HepG2 (cell line): Measurements from ENCODE around the gene SLX9. TPM values are rescaled to one million over a fixed set of nuclear protein-coding genes. Genes with fewer than 3 reads are reported as not detected.

Experiments used
- ATAD3A ChIP-seq: sonication (generic); formaldehyde crosslinking; IDR thresholded peaks from 2 replicates; pipeline ENCODE4 v1.4.0; 2020; ENCODE audit warnings: missing genetic modification reagents
- DPF2 ChIP-seq: sonication (generic); formaldehyde crosslinking; IDR thresholded peaks from 2 replicates; pipeline ENCODE4 v1.4.0; 2020; ENCODE audit warnings: mild to moderate bottlenecking, low read depth, missing genetic modification reagents, borderline replicate concordance
- EP300 ChIP-seq, 3 experiments: sonication (generic) in 1 of 3; formaldehyde crosslinking in 1 of 3; IDR thresholded peaks; 2 replicates each; pipeline versions ENCODE4 v1.5.1 to v1.6.1; 2011 to 2020; ENCODE audit warnings: low read depth in 2 of 3, low read length in 2 of 3, borderline replicate concordance in 1 of 3, improper control_type of control experiment in 1 of 3, mild to moderate bottlenecking in 1 of 3, missing genetic modification reagents in 1 of 3, moderate library complexity in 1 of 3
- ETV5 ChIP-seq: IDR thresholded peaks from 2 replicates; pipeline ENCODE4 v1.6.1; 2018; ENCODE audit warnings: missing biosample characterization, missing genetic modification reagents, inconsistent platforms, borderline replicate concordance
- HDAC6 ChIP-seq: fragments of 200-600 bp; sonication (generic); IDR thresholded peaks from 2 replicates; pipeline ENCODE4 v1.7.0; 2017; ENCODE audit warnings: mild to moderate bottlenecking, antibody characterized with exemption, low read length, low read depth
- HNRNPLL ChIP-seq: fragments of 200-400 bp; formaldehyde crosslinking; IDR thresholded peaks from 2 replicates; pipeline ENCODE4 v1.6.1; 2017; ENCODE audit warnings: mild to moderate bottlenecking, low read depth, low read length; ENCODE audit not compliant: poor library complexity, severe bottlenecking
- HOXA5 ChIP-seq: sonication (generic); formaldehyde crosslinking; IDR thresholded peaks from 2 replicates; pipeline ENCODE4 v1.4.0; 2020; ENCODE audit warnings: missing genetic modification reagents
- POLR2A ChIP-seq, 2 experiments: IDR thresholded peaks; 2 replicates each; pipeline ENCODE4 v1.6.1; 2011; ENCODE audit warnings: low read depth in 2 of 2, low read length in 2 of 2, mild to moderate bottlenecking in 1 of 2, moderate library complexity in 1 of 2; ENCODE audit not compliant: insufficient read depth in 1 of 2
- RARA ChIP-seq: IDR thresholded peaks from 2 replicates; pipeline ENCODE4 v1.6.1; 2016; ENCODE audit warnings: missing genetic modification reagents, missing compliant biosample characterization
- REXO4 ChIP-seq: sonication (generic); formaldehyde crosslinking; IDR thresholded peaks from 2 replicates; pipeline ENCODE4 v1.8.0; 2022; ENCODE audit warnings: missing genetic modification reagents, mild to moderate bottlenecking, borderline replicate concordance
- TOPORS ChIP-seq: sonication (generic); formaldehyde crosslinking; IDR thresholded peaks from 2 replicates; pipeline ENCODE4 v1.8.0; 2023; ENCODE audit warnings: mild to moderate bottlenecking, missing genetic modification reagents
- ZNF350 ChIP-seq: sonication (generic); formaldehyde crosslinking; IDR thresholded peaks from 2 replicates; pipeline ENCODE4 v1.4.0; 2020; ENCODE audit warnings: mild to moderate bottlenecking, low read depth, missing genetic modification reagents, borderline replicate concordance
- ZNF431 ChIP-seq: sonication (generic); formaldehyde crosslinking; IDR thresholded peaks from 2 replicates; pipeline ENCODE4 v1.9.0; 2022; ENCODE audit warnings: missing genetic modification reagents, low read depth, mild to moderate bottlenecking, borderline replicate concordance
- ZNF550 ChIP-seq: sonication (generic); formaldehyde crosslinking; IDR thresholded peaks from 2 replicates; pipeline ENCODE4 v1.4.0; 2020; ENCODE audit warnings: mild to moderate bottlenecking, missing genetic modification reagents, borderline replicate concordance
- ZNF580 ChIP-seq: IDR thresholded peaks from 2 replicates; pipeline ENCODE4 v1.6.1; 2016; ENCODE audit warnings: low read depth, borderline replicate concordance
- ZNF747 ChIP-seq: sonication (generic); formaldehyde crosslinking; IDR thresholded peaks from 2 replicates; pipeline ENCODE4 v1.8.1; 2023; ENCODE audit warnings: missing genetic modification reagents, mild to moderate bottlenecking, borderline replicate concordance
- polyA plus RNA-seq, 8 experiments: library from polyadenylated mRNA; depleted of rRNA in 3 of 8; stranded (reverse) in 7 of 8; unstranded in 1 of 8; fragments of >200 nt; fragmentation: Illumina TruSeq in 4 of 8; extraction: Trizol in 4 of 8; gene quantifications; 2 replicates each; pipeline versions ENCODE4 v1.2.1 to v1.2.3, GENCODE V29; 2011 to 2016; ENCODE audit warnings: low read depth in 4 of 8, missing spikeins in 1 of 8, mixed read lengths in 1 of 8; ENCODE audit not compliant: insufficient read depth in 1 of 8
- total RNA-seq, 5 experiments: library from RNA; depleted of rRNA; stranded (reverse); fragments of >200 nt; fragmentation: Illumina TruSeq; extraction: Trizol; gene quantifications; 2 replicates each; pipeline ENCODE4 v1.2.3, GENCODE V29; 2016; ENCODE audit warnings: low read depth in 1 of 5
- TF ChIP-seq, protein P1 (sequence below): sonication (generic); formaldehyde crosslinking; IDR thresholded peaks from 2 replicates; pipeline ENCODE4 v1.5.0; 2020; ENCODE audit warnings: missing genetic modification reagents, mild to moderate bottlenecking, borderline replicate concordance
- TF ChIP-seq, protein P2 (sequence below): sonication (generic); formaldehyde crosslinking; IDR thresholded peaks from 2 replicates; pipeline ENCODE4 v1.5.1; 2020; ENCODE audit warnings: mild to moderate bottlenecking, missing genetic modification reagents, moderate library complexity
- TF ChIP-seq, protein P3 (sequence below): sonication (generic); formaldehyde crosslinking; IDR thresholded peaks from 2 replicates; pipeline ENCODE4; 2020; ENCODE audit warnings: missing genetic modification reagents, mild to moderate bottlenecking, borderline replicate concordance

SLX9 gene
- total and polyA plus RNA-seq, 2 of the 13 experiments (the other 11 are each of a cell fraction or from before 2014, with no cell fraction given) = 21.0 to 47.1 TPM

GRCh38 chr21:44914176-44914874 lies 25.5 kb upstream of the SLX9 start (continued):
- TF ChIP-seq ZNF431 (no peak), ZNF580 (CRISPR knock-in tag) (no peak), ZNF550 (no peak), ZNF350 (CRISPR knock-in tag) (peak; percentile 53; the same call in 1 of the 2 replicates), HDAC6 (no peak), TOPORS (CRISPR knock-in tag) (0 out of 2 replicates have a peak, but pooled peaks have one; percentile 21), ATAD3A (CRISPR knock-in tag) (no peak), RARA (CRISPR knock-in tag) (peak; percentile 94), REXO4 (CRISPR knock-in tag) (no peak), HOXA5 (CRISPR knock-in tag) (no peak), ETV5 (CRISPR knock-in tag) (peak; percentile 84), EP300 (IDR thresholded peaks at IDR 0.05; ENCODE audit: low read depth in 2 of 2, low read length in 2 of 2) (peak in 1 of 2 experiments; percentile 44; a peak in 1 of 4 replicates), EP300 (CRISPR knock-in tag; IDR thresholded peaks at IDR 0.05; ENCODE audit: borderline replicate concordance) (peak; percentile 35; the same call in 1 of the 2 replicates), DPF2 (CRISPR knock-in tag) (no peak), POLR2A (IDR thresholded peaks at IDR 0.05; ENCODE audit: insufficient read depth in 1 of 2, low read depth in 2 of 2, low read length in 2 of 2) (no peak), ZNF747 (CRISPR knock-in tag) (no peak), HNRNPLL (no peak)
- TF ChIP-seq, protein P1, sequence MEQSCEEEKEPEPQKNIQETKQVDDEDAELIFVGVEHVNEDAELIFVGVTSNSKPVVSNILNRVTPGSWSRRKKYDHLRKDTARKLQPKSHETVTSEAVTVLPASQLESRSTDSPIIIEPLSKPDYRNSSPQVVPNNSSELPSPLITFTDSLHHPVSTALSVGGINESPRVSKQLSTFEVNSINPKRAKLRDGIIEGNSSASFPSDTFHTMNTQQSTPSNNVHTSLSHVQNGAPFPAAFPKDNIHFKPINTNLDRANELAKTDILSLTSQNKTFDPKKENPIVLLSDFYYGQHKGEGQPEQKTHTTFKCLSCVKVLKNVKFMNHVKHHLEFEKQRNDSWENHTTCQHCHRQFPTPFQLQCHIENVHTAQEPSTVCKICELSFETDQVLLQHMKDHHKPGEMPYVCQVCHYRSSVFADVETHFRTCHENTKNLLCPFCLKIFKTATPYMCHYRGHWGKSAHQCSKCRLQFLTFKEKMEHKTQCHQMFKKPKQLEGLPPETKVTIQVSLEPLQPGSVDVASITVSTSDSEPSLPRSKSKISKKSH (CRISPR knock-in tag) = no peak
- TF ChIP-seq, protein P2, sequence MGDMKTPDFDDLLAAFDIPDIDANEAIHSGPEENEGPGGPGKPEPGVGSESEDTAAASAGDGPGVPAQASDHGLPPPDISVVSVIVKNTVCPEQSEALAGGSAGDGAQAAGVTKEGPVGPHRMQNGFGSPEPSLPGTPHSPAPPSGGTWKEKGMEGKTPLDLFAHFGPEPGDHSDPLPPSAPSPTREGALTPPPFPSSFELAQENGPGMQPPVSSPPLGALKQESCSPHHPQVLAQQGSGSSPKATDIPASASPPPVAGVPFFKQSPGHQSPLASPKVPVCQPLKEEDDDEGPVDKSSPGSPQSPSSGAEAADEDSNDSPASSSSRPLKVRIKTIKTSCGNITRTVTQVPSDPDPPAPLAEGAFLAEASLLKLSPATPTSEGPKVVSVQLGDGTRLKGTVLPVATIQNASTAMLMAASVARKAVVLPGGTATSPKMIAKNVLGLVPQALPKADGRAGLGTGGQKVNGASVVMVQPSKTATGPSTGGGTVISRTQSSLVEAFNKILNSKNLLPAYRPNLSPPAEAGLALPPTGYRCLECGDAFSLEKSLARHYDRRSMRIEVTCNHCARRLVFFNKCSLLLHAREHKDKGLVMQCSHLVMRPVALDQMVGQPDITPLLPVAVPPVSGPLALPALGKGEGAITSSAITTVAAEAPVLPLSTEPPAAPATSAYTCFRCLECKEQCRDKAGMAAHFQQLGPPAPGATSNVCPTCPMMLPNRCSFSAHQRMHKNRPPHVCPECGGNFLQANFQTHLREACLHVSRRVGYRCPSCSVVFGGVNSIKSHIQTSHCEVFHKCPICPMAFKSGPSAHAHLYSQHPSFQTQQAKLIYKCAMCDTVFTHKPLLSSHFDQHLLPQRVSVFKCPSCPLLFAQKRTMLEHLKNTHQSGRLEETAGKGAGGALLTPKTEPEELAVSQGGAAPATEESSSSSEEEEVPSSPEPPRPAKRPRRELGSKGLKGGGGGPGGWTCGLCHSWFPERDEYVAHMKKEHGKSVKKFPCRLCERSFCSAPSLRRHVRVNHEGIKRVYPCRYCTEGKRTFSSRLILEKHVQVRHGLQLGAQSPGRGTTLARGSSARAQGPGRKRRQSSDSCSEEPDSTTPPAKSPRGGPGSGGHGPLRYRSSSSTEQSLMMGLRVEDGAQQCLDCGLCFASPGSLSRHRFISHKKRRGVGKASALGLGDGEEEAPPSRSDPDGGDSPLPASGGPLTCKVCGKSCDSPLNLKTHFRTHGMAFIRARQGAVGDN = peak; percentile 82
- TF ChIP-seq, protein P3, sequence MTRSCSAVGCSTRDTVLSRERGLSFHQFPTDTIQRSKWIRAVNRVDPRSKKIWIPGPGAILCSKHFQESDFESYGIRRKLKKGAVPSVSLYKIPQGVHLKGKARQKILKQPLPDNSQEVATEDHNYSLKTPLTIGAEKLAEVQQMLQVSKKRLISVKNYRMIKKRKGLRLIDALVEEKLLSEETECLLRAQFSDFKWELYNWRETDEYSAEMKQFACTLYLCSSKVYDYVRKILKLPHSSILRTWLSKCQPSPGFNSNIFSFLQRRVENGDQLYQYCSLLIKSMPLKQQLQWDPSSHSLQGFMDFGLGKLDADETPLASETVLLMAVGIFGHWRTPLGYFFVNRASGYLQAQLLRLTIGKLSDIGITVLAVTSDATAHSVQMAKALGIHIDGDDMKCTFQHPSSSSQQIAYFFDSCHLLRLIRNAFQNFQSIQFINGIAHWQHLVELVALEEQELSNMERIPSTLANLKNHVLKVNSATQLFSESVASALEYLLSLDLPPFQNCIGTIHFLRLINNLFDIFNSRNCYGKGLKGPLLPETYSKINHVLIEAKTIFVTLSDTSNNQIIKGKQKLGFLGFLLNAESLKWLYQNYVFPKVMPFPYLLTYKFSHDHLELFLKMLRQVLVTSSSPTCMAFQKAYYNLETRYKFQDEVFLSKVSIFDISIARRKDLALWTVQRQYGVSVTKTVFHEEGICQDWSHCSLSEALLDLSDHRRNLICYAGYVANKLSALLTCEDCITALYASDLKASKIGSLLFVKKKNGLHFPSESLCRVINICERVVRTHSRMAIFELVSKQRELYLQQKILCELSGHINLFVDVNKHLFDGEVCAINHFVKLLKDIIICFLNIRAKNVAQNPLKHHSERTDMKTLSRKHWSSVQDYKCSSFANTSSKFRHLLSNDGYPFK (CRISPR knock-in tag) = peak; percentile 60; the same call in 1 of the 2 replicates
